ENCODE results near the gene PRDM15.

The PRDM15 gene

DNA sequence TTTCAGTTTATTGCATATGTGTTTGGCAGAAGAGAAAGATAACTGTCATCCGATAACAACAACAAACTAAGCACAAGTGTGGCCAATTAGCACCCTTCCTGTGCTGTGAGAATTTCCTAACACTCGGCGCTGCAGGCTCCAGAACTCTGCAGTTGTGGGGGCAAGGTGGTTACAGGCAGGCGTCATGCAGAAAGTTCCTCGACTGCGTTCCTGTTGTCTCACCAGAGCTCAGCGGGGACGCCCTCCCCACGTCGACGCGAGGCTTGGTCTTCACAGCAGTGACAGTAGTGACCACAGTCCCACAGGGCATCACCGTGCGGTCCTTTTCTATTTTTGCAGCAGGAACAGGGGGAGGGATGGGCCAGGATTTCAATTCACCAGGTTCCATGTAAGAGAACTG is 27.6 kb upstream of the PRDM15 start:
- H3K36me3 ChIP-seq (ENCODE audit: insufficient read depth, low read length) = 0 out of 2 replicates have a peak, but pooled peaks cover 3% of the 10 kb centered on the region
- H3K27ac ChIP-seq (ENCODE audit: low read depth, low read length) = no peak overlapping the region
- no peaks in the 10 kb centered on the region for H3K27me3 ChIP-seq (ENCODE audit: insufficient read depth, low read length)
- no peaks in the 10 kb centered on the region for H3K79me2 ChIP-seq (ENCODE audit: control insufficient read depth, insufficient read depth, low read length, unreplicated experiment)
- H2AFZ ChIP-seq (ENCODE audit: low read length, unreplicated experiment) = no peak overlapping the region
- H3K4me3 ChIP-seq (ENCODE audit: low read depth, low read length) = no peak overlapping the region
- no peaks in the 10 kb centered on the region for H3K4me1 ChIP-seq (ENCODE audit: control insufficient read depth, insufficient read depth, low read length, unreplicated experiment)

DNA sequence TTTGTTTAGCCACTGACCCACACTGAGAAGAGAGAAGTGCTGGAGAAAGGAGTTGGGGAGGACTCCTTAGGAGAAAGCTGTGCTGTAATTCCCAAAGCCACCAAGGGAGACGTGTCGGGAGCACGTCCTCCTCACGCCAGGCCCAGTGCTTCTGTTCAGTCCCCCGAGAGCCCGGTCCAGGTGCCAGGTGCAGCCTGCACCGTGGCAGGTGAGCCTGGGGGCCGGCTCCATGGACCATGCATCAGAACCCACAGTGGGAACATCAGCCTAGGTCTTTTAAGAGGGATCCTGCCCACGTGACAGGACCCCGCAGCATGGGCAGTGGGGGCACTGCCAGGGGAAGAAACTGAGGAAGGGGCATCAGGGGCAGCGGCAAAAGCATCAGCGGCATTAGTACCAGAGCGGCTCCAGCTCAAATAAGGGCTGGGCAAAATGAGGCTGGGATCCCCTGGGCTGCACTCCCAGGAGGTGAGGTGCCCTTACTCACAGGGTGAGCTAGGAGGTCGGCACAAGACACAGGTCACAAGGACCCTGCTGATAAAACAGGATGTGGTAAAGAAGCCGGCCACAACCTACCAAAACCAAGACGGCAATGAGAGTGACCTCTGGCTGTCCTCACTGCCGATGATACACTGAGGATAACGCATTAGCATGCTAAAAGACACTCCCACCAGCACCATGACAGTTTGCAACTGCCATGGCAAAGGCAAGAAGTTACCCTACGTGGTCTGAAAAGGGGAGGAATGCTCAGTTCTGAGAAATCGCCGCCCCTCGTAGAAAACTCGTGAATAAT is 24.6 kb upstream of the PRDM15 start:
- H3K27me3 ChIP-seq (ENCODE audit: insufficient read depth, low read length) = no peaks in the 10 kb centered on the region
- no peaks in the 10 kb centered on the region for H3K4me1 ChIP-seq (ENCODE audit: control insufficient read depth, insufficient read depth, low read length, unreplicated experiment)
- H3K27ac ChIP-seq (ENCODE audit: low read depth, low read length) = no peak overlapping the region
- peaks cover 12% of the 10 kb centered on the region; the same call in 1 of the 2 replicates for H3K36me3 ChIP-seq (ENCODE audit: insufficient read depth, low read length)
- H3K79me2 ChIP-seq (ENCODE audit: control insufficient read depth, insufficient read depth, low read length, unreplicated experiment) = no peaks in the 10 kb centered on the region
- H3K4me3 ChIP-seq (ENCODE audit: low read depth, low read length) = no peak overlapping the region
- no peak overlapping the region for H2AFZ ChIP-seq (ENCODE audit: low read length, unreplicated experiment)

DNA sequence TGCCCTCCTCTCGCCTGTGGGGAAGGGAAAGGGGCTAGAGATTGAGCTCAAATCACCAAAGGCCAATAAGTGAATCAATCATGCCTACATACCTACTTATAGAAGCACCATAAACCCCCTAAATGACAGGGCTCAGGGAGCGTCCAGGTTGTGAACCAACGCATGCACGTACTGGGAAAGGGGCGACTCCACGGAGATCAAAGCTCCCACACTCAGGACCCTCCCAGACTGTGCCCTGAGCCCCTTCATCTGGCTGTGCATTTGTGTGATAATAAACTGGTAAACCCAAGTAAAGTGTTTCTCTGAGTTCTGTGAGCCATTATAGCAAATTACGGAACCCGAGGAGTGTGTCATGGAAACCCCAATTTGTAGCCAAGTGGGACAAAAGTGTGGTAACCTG is 23.8 kb upstream of the PRDM15 start:
- Histone ChIP-seq H3K4me1 (ENCODE audit: control insufficient read depth, insufficient read depth, low read length, unreplicated experiment) (no peaks in the 10 kb centered on the region), H3K36me3 (ENCODE audit: insufficient read depth, low read length) (peaks cover 12% of the 10 kb centered on the region; the same call in 1 of the 2 replicates), H3K27me3 (ENCODE audit: insufficient read depth, low read length) (no peaks in the 10 kb centered on the region)

DNA sequence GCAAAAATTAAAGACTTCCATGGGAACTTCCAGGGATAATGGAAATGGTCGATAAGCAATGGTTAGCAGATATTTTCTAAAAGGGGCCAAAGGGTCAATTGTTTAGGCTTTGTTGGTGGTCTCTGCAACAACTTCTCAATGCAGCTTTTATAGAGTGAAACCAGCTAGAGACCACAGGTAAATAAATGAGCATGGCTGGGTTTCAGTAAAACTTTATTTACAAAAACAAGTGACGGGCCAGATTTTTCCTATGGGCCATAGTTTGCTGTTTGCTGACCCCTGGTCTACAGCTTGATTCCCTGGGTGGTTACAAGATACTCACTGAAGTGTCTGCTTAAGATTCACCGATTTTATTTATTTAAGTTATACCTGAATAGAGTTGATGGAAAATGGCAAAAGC is 22.6 kb upstream of the PRDM15 start:
- Histone ChIP-seq H2AFZ (ENCODE audit: low read length, unreplicated experiment) (no peak overlapping the region), H3K36me3 (ENCODE audit: insufficient read depth, low read length) (peaks cover 12% of the 10 kb centered on the region; the same call in 1 of the 2 replicates), H3K4me3 (ENCODE audit: low read depth, low read length) (no peak overlapping the region), H3K27me3 (ENCODE audit: insufficient read depth, low read length) (no peaks in the 10 kb centered on the region), H3K4me1 (ENCODE audit: control insufficient read depth, insufficient read depth, low read length, unreplicated experiment) (no peaks in the 10 kb centered on the region), H3K79me2 (ENCODE audit: control insufficient read depth, insufficient read depth, low read length, unreplicated experiment) (no peaks in the 10 kb centered on the region), H3K27ac (ENCODE audit: low read depth, low read length) (no peak overlapping the region)

More for the DNA sequence above, 23.8 kb upstream of the PRDM15 start:
- H2AFZ ChIP-seq (ENCODE audit: low read length, unreplicated experiment) = no peak overlapping the region
- H3K79me2 ChIP-seq (ENCODE audit: control insufficient read depth, insufficient read depth, low read length, unreplicated experiment) = no peaks in the 10 kb centered on the region
- H3K4me3 ChIP-seq (ENCODE audit: low read depth, low read length) = no peak overlapping the region
- no peak overlapping the region for H3K27ac ChIP-seq (ENCODE audit: low read depth, low read length)

DNA sequence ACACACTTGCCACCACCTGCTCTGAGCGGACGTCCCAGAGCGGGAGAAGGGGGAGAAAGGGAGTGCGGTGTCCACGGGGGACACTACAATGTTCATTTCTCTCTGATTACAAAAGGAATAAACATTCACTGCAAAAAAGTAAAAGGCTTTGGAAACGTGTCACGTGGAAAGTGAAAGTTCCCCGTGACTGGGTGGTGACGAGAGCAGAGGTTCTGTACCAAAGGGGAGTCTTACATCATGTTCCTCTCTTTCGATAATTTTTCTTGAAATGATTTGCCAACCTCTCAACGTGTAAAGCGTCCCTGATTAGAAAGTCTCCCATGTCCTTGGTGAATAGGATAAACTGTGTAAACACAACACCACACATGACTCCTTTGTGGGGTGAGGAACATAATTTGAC is 22.0 kb upstream of the PRDM15 start:
- no peak overlapping the region for H3K4me3 ChIP-seq (ENCODE audit: low read depth, low read length)
- H2AFZ ChIP-seq (ENCODE audit: low read length, unreplicated experiment) = no peak overlapping the region
- no peaks in the 10 kb centered on the region for H3K79me2 ChIP-seq (ENCODE audit: control insufficient read depth, insufficient read depth, low read length, unreplicated experiment)
- H3K4me1 ChIP-seq (ENCODE audit: control insufficient read depth, insufficient read depth, low read length, unreplicated experiment) = no peaks in the 10 kb centered on the region
- peaks cover 12% of the 10 kb centered on the region; the same call in 1 of the 2 replicates for H3K36me3 ChIP-seq (ENCODE audit: insufficient read depth, low read length)
- H3K27ac ChIP-seq (ENCODE audit: low read depth, low read length) = no peak overlapping the region
- no peaks in the 10 kb centered on the region for H3K27me3 ChIP-seq (ENCODE audit: insufficient read depth, low read length)

DNA sequence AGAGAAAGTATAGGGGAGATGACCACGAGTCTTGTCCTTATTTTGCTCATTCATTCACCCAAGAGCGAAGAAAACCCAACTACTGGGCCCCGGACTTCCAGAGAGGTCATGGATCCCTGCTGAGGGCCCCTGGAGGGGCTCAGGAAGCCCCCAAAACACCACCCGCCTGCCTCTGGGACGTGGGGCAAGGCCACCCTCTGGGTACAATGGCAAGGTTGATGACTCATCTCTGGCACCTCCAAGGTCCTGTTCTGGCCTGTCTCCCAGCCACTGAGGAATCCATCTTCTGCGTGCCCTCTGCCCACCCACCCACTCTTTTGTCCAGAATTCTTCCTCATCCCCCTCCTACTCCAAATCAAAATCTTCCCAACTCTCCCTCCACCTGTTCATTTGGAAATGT is 21.3 kb upstream of the PRDM15 start:
- H3K27me3 ChIP-seq (ENCODE audit: insufficient read depth, low read length) = no peaks in the 10 kb centered on the region
- H3K4me1 ChIP-seq (ENCODE audit: control insufficient read depth, insufficient read depth, low read length, unreplicated experiment) = peaks cover 7% of the 10 kb centered on the region
- H3K4me3 ChIP-seq (ENCODE audit: low read depth, low read length) = no peak overlapping the region
- H3K27ac ChIP-seq (ENCODE audit: low read depth, low read length) = no peak overlapping the region
- H2AFZ ChIP-seq (ENCODE audit: low read length, unreplicated experiment) = no peak overlapping the region
- peaks cover 12% of the 10 kb centered on the region; the same call in 1 of the 2 replicates for H3K36me3 ChIP-seq (ENCODE audit: insufficient read depth, low read length)
- no peaks in the 10 kb centered on the region for H3K79me2 ChIP-seq (ENCODE audit: control insufficient read depth, insufficient read depth, low read length, unreplicated experiment)

DNA sequence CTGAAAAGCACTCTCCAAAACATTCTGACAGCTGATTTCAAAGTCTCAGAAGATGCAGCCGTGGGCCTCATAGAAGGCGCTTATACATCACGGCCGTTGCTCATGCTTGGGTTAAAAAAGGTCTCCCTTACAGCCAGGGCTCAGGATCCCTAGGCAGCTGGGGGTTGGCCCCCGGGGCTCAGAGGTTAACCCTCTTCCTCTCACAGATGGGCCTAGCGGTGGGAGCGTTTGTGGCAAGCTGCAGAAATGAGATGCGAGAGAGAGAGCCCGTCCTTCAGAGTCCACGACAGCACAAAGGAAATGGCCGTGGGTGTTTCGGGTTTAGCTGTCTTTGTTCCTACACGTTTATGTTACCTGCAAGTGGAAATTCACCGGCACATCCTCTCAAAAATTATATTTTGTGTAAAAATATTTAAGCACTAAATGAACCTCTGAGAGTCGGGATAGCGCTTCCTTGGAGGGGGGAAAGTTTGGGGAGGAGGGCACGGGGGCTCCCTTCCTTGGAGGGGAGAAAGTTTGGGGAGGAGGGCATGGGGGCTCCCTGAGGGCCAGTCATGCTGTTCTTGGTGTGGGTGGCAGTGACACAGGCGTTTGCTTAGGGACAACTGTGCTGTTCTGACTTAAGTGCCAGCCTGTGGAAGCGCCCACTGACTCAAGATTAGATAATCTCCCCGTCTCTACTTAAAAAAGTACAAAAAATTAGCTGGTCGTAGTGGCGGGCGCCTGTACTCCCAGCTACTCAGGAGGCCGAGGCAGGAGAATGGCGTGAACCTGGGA is 20.5 kb upstream of the PRDM15 start:
- no peaks in the 10 kb centered on the region for H3K79me2 ChIP-seq (ENCODE audit: control insufficient read depth, insufficient read depth, low read length, unreplicated experiment)
- H3K27me3 ChIP-seq (ENCODE audit: insufficient read depth, low read length) = no peaks in the 10 kb centered on the region
- H3K4me1 ChIP-seq (ENCODE audit: control insufficient read depth, insufficient read depth, low read length, unreplicated experiment) = peaks cover 13% of the 10 kb centered on the region
- peaks cover 12% of the 10 kb centered on the region; the same call in 1 of the 2 replicates for H3K36me3 ChIP-seq (ENCODE audit: insufficient read depth, low read length)
- H2AFZ ChIP-seq (ENCODE audit: low read length, unreplicated experiment) = no peak overlapping the region
- H3K27ac ChIP-seq (ENCODE audit: low read depth, low read length) = no peak overlapping the region
- H3K4me3 ChIP-seq (ENCODE audit: low read depth, low read length) = no peak overlapping the region

- Histone ChIP-seq H3K4me1 (ENCODE audit: control insufficient read depth, insufficient read depth, low read length, unreplicated experiment) (peaks cover 13% of the 10 kb centered on the region), H2AFZ (ENCODE audit: low read length, unreplicated experiment) (no peak overlapping the region), H3K79me2 (ENCODE audit: control insufficient read depth, insufficient read depth, low read length, unreplicated experiment) (no peaks in the 10 kb centered on the region), H3K36me3 (ENCODE audit: insufficient read depth, low read length) (peaks cover 12% of the 10 kb centered on the region; the same call in 1 of the 2 replicates), H3K27me3 (ENCODE audit: insufficient read depth, low read length) (no peaks in the 10 kb centered on the region), H3K4me3 (ENCODE audit: low read depth, low read length) (no peak overlapping the region), H3K27ac (ENCODE audit: low read depth, low read length) (no peak overlapping the region)
Observed at GRCh38 chr21:41898998-41899397, 19.9 kb upstream of the PRDM15 start.

- Histone ChIP-seq H3K36me3 (ENCODE audit: insufficient read depth, low read length) (peaks cover 12% of the 10 kb centered on the region; the same call in 1 of the 2 replicates), H3K27me3 (ENCODE audit: insufficient read depth, low read length) (no peaks in the 10 kb centered on the region), H3K4me1 (ENCODE audit: control insufficient read depth, insufficient read depth, low read length, unreplicated experiment) (peaks cover 13% of the 10 kb centered on the region), H2AFZ (ENCODE audit: low read length, unreplicated experiment) (no peak overlapping the region), H3K27ac (ENCODE audit: low read depth, low read length) (no peak overlapping the region), H3K4me3 (ENCODE audit: low read depth, low read length) (no peak overlapping the region), H3K79me2 (ENCODE audit: control insufficient read depth, insufficient read depth, low read length, unreplicated experiment) (no peaks in the 10 kb centered on the region)
Observed at GRCh38 chr21:41897700-41898099, 18.6 kb upstream of the PRDM15 start.

DNA sequence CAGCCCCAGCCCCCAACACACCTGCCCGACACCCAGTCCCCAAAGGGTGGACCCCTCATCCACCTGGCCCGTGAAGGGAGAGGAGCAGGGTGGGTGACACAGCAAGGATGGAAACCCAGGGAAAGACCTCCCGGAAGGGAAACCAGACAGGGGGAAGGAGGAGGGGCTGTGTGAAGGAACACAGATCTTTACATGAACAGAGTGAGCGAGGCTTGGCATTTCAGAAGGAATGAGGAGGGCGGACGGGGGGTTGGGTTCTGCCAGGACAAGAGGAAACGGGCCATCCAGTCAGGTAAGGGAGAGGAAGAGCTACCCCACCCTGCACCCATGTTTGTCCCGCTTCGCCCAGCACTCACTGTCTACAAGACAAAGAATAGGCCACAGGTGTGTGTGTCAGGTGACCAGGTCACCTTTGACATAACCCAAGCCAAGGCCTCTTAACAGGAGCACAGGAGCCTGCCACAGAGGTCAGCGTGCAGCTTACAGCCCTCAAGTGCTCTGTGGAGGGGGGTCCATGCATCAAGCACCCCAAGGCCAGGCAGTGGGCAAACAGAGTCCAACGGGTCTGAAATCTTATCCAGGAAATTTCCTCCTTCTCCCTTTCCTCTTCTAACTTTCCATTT is 18.0 kb upstream of the PRDM15 start:
- Histone ChIP-seq H2AFZ (ENCODE audit: low read length, unreplicated experiment) (no peak overlapping the region), H3K4me3 (ENCODE audit: low read depth, low read length) (no peak overlapping the region), H3K79me2 (ENCODE audit: control insufficient read depth, insufficient read depth, low read length, unreplicated experiment) (no peaks in the 10 kb centered on the region), H3K4me1 (ENCODE audit: control insufficient read depth, insufficient read depth, low read length, unreplicated experiment) (peaks cover 13% of the 10 kb centered on the region), H3K27ac (ENCODE audit: low read depth, low read length) (no peak overlapping the region), H3K27me3 (ENCODE audit: insufficient read depth, low read length) (no peaks in the 10 kb centered on the region), H3K36me3 (ENCODE audit: insufficient read depth, low read length) (peaks cover 12% of the 10 kb centered on the region; the same call in 1 of the 2 replicates)

Data from ACC112 (cell line).